Left lobe of liver (tissue), 2 donors: ENCODE data around the gene PJA1. TPM values are rescaled to one million over a fixed set of nuclear protein-coding genes. Genes with fewer than 3 reads are reported as not detected.
A peak's percentile ranks its signal among the peaks of the same experiment; 100 is the strongest.

Source experiments
- ATAC-seq: fragments of 200-7000 bp; cut with Tn5 transposase; one replicate; pipeline ENCODE4 v1.9.1; 2020; ENCODE audit warnings: mild to moderate bottlenecking, moderate library complexity
- DNase-seq: peaks from one replicate; pipeline ENCODE4 v3.0.0-alpha.2; 2020; ENCODE audit warnings: low spot score
- total RNA-seq: library from RNA; stranded (reverse); gene quantifications from one replicate; pipeline ENCODE4 v1.2.1, GENCODE V29; 2021
- donor health status: DM: no; HTN: no; CAD: no; lungs with moderate emphysema.
- donor health status: DM: no; HTN: yes; CAD: no.

Gene PJA1
- total RNA-seq, result 4.9 TPM

GRCh38 chrX:69165087-69165651 is at the start of gene PJA1:
TSS of gene PJA1 (minus strand) at chrX:69165453. CDS start at chrX:69163073, 2,380 bp downstream.
- peak; percentile 99 for ATAC-seq
- peak; percentile 57 for DNase-seq

- no peak for DNase-seq
- ATAC-seq, result no peak
Observed at GRCh38 chrX:69214463-69214862, 49.2 kb upstream of the PJA1 start.

- ATAC-seq (no peak), DNase-seq (no peak)
Observed at GRCh38 chrX:69211701-69212100, 46.4 kb upstream of the PJA1 start.

GRCh38 chrX:69210581-69210980 is 45.3 kb upstream of the PJA1 start:
- DNase-seq (no peak), ATAC-seq (no peak)

GRCh38 chrX:69207216-69207615 is 42.0 kb upstream of the PJA1 start:
- ATAC-seq (no peak), DNase-seq (no peak)

- DNase-seq (no peak), ATAC-seq (no peak)
Observed at GRCh38 chrX:69203638-69204037, 38.4 kb upstream of the PJA1 start.

- ATAC-seq, result no peak
- no peak for DNase-seq
Observed at GRCh38 chrX:69197690-69198089, 32.4 kb upstream of the PJA1 start.

GRCh38 chrX:69196666-69197065 is 31.4 kb upstream of the PJA1 start:
- DNase-seq, result no peak
- ATAC-seq, result no peak

GRCh38 chrX:69195810-69196209 is 30.6 kb upstream of the PJA1 start:
- no peak for ATAC-seq
- no peak for DNase-seq

- DNase-seq (no peak), ATAC-seq (no peak)
Observed at GRCh38 chrX:69195192-69195591, 29.9 kb upstream of the PJA1 start.

- no peak for DNase-seq
- no peak for ATAC-seq
Observed at GRCh38 chrX:69192603-69193002, 27.4 kb upstream of the PJA1 start.

- ATAC-seq (no peak), DNase-seq (no peak)
Observed at GRCh38 chrX:69189576-69190371, 24.5 kb upstream of the PJA1 start.

GRCh38 chrX:69186651-69187050 is 21.4 kb upstream of the PJA1 start:
- DNase-seq (no peak), ATAC-seq (no peak)

GRCh38 chrX:69185886-69186285 is 20.6 kb upstream of the PJA1 start:
- no peak for ATAC-seq
- no peak for DNase-seq

- no peak for ATAC-seq
- no peak for DNase-seq
Observed at GRCh38 chrX:69185141-69185540, 19.9 kb upstream of the PJA1 start.

- no peak for ATAC-seq
- no peak for DNase-seq
Observed at GRCh38 chrX:69182818-69183380, 17.6 kb upstream of the PJA1 start.

- no peak for ATAC-seq
- no peak for DNase-seq
Observed at GRCh38 chrX:69179380-69179911, 14.2 kb upstream of the PJA1 start.

- DNase-seq (no peak), ATAC-seq (no peak)
Observed at GRCh38 chrX:69178592-69178991, 13.3 kb upstream of the PJA1 start.

- ATAC-seq (no peak), DNase-seq (no peak)
Observed at GRCh38 chrX:69177511-69178162, 12.4 kb upstream of the PJA1 start.

GRCh38 chrX:69176053-69176452 is 10.8 kb upstream of the PJA1 start:
- DNase-seq (no peak), ATAC-seq (no peak)

GRCh38 chrX:69173906-69174305 is 8.7 kb upstream of the PJA1 start:
- DNase-seq (no peak), ATAC-seq (no peak)

- DNase-seq (no peak), ATAC-seq (no peak)
Observed at GRCh38 chrX:69172937-69173336, 7.7 kb upstream of the PJA1 start.
